Measurements from ENCODE around the gene R3HDM2. TPM values are rescaled to one million over a fixed set of nuclear protein-coding genes. Genes with fewer than 3 reads are reported as not detected.

R3HDM2 gene
- 37.7 TPM for polyA plus RNA-seq (2012; ENCODE audit: insufficient read depth, insufficient read length)

- DNase-seq (ENCODE audit: low read depth, low spot score): peak; percentile 93
Observed at GRCh38 chr12:57430931-57431566, at the start of gene R3HDM2. Gene R3HDM2, minus strand, starts transcription at chr12:57431043. Its CDS starts 120,615 bp downstream, at chr12:57310428.

DNA sequence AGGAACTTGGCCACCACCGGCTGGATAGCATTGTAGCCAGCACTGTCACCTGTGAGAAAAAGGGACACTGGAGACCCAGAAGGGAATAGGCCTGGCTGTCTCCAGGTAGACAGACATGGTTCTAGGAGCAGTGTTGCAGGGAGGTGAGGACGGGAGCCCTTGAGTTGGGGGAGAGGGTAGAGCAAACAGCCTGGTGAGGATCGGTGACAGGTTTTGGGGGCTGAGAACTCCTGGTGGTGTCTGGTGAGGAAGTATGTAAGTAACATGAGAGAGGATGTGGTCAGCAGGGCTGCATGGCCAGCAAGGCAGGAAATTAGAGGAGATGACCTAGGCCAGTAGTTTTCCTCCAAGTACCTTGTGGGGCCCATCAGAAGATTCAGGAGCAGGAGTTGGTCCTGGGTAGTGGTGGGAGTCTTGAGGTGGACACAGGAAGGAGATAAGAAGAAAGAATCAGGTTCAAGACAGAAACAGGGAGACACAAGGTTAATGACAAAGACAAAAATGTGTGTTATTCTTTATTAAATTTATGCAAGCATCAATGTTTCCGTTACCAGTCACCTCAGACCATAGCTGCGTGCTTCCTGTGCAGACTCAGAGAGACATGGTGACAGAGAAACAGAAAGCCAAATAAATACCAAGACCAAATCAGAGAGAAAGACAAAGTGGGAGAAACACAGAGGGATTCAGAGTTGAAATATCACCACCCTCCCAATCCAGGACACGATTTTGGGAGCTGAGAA, 48.7 kb upstream of the R3HDM2 start, which contains the start of gene ARHGAP9:
ARHGAP9 (minus strand) TSS at position 491 of the 740 bp plus-strand sequence; CDS start at position 31, 460 bp downstream.
- no peak for DNase-seq (ENCODE audit: low read depth, low spot score)
- H3K4me3 ChIP-seq (ENCODE audit: low read length): no peak within 1 kb of the TSS

More at GRCh38 chr12:57430931-57431566, at the start of gene R3HDM2:
- peak within 1 kb of the TSS; percentile 86 for H3K4me3 ChIP-seq (ENCODE audit: low read length)

GRCh38 chr12:57479043-57479375, 48.2 kb upstream of the R3HDM2 start:
- DNase-seq (ENCODE audit: low read depth, low spot score): no peak
- H3K4me3 ChIP-seq (ENCODE audit: low read length): no peak overlapping the region

DNA sequence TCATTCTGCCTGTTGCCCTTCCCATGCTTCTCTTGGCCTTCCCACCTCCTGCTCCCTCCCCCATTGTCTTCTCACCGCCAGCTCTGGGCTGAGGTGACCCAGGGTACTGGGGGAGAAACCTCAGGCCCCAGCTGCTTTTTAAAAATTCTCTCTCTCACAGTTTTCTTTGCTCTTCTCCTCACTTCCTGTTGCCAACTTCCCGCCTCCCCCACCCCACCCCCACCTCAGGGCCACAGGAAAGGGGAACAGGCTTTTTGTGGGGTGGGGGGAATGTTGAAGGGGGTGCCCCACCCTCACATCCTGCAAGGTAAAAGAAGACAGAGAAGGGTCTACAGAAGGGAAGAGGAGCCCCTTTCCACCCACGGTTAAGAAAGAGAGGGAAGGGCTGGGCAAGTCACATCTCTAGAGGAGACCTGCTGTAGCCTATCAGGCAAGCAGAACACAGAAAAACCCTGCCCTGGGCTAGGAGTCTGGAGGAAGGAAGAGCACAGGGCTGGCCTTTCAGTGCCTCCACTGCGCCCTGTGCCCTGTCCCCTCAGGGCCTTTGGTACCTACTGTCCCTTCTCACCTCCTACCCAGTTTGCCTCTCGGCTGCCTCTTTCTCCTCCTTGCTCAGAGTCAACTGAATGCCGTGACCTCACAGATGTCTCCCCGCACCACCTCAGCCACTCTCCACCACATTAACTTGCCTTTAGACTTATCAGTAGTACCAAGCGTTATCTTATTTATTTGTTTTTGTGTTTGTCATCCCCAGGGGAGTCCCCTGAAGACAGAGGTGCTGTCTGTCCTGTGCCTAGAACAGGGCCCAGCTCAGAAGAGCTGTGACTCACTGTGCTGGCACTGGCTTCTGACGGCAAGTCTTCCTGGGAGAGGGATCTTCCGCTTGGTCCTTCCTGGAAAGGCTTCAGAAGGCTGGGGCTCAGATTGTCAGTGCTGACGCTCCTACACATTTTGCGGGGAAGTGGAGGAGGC, 47.2 kb upstream of the R3HDM2 start:
- peak overlapping the region; percentile 61 for H3K4me3 ChIP-seq (ENCODE audit: low read length)
- DNase-seq (ENCODE audit: low read depth, low spot score): peak; percentile 60

GRCh38 chr12:57476993-57477709, 46.3 kb upstream of the R3HDM2 start:
- peak overlapping the region; percentile 61 for H3K4me3 ChIP-seq (ENCODE audit: low read length)
- DNase-seq (ENCODE audit: low read depth, low spot score): no peak

GRCh38 chr12:57476162-57476992, 45.5 kb upstream of the R3HDM2 start:
- no peak for DNase-seq (ENCODE audit: low read depth, low spot score)
- peak overlapping the region; percentile 61 for H3K4me3 ChIP-seq (ENCODE audit: low read length)

DNA sequence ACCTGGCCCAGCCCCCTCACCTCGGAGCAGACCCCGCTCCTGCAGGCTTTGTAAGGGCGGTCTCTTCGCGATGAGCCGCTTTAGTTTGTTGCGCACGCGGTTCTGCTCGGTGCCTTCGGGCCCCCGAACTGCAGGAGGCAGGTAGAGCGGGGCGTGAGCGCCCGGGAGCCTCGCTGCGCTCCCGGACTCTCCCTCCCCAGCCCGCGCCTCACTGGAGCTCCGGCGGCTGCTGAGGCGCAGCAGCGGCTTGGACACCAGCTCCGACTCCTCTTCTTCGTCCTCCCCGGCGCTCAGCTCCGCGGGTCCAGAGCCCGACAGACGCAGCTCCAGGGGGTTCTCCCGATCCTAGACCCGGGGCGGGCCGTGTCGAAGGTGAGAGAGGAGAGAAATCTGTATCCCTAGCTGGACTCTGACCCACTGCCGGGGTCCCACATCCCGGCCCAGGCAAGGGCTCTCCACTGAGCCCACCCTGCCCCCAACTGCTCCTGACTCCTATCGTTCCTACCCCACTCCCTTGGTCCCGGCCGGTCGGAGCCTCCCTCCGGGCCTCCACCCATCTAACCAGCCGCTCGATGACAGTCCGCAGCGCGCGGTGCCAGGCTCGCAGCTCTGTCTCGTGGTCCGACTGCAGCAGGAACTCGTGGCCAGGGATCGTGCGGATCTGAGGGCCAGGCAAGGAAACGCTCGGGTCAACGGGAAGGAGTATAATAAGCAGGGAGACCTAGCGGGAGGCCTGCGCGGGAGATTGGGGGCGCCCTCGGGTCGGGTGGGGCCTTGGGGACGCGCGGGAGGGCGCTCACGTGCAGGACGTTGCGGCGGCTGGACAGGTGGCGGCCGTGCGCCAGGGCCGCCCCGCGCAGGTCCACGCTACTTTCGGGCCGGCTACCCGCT, 44.7 kb upstream of the R3HDM2 start:
- no peak overlapping the region for H3K4me3 ChIP-seq (ENCODE audit: low read length)
- DNase-seq (ENCODE audit: low read depth, low spot score): no peak

DNA sequence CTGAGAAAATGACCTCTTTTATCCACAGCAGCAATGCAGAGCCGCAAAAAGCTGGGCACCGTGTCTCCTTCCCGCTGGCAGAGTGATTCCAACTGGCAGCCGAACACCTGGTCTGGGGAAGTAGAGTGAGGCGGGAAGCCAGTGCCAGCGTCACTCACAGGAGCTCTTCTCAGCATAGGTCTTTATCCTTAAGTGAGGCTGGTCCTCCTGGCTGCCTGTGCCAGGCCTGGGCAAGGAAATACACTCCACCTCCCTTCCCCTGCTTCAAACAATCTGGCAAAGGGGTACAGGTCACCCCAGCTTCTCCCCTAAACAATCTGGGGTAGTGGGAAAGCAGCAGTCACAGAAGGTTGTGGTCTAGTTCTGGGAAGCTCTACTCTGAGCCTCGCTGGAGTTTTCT, 44.0 kb upstream of the R3HDM2 start:
- DNase-seq (ENCODE audit: low read depth, low spot score): no peak
- H3K4me3 ChIP-seq (ENCODE audit: low read length): no peak overlapping the region

DNA sequence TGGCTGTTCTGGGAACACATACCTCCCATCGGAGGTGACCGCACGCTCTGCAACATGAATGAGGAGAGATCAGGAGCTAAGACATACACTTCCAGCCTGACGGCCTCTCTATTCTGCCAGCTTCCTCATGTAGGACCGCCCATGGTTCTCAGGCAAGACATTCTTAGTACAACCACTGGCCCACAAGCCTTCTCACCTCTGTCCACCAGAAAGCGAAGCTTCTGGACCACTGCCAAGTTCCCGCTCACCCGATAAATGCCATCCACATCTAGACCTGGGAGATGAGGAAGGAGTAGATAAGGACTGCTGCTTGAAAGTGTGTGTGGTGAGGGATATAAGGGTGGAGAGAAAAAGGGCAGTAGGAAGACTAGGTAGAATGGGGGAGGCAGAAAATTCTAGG, 43.6 kb upstream of the R3HDM2 start:
- DNase-seq (ENCODE audit: low read depth, low spot score): no peak
- H3K4me3 ChIP-seq (ENCODE audit: low read length): no peak overlapping the region

DNA sequence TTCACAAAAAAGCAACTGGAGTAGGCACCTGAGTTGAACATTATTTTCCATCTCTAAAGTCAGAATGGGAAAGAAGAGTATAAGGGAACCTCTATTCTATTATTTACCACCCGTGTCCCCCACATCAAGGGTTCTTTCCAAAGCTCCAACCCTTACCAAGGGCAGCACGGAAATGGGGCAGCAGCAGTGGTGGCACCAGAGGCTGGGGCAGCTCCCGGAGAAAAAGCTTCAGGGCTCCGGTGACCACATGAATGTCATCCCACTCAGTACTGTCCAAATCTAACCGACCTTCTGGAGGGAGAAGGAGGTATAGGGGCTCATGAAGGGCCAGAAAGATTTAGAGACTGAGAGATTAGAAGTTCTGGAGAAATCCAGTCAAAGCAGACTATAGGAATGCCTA, 43.0 kb upstream of the R3HDM2 start:
- H3K4me3 ChIP-seq (ENCODE audit: low read length): no peak overlapping the region
- DNase-seq (ENCODE audit: low read depth, low spot score): no peak

- no peak for DNase-seq (ENCODE audit: low read depth, low spot score)
- H3K4me3 ChIP-seq (ENCODE audit: low read length): no peak overlapping the region
Observed at GRCh38 chr12:57473392-57473791, 42.5 kb upstream of the R3HDM2 start.

DNA sequence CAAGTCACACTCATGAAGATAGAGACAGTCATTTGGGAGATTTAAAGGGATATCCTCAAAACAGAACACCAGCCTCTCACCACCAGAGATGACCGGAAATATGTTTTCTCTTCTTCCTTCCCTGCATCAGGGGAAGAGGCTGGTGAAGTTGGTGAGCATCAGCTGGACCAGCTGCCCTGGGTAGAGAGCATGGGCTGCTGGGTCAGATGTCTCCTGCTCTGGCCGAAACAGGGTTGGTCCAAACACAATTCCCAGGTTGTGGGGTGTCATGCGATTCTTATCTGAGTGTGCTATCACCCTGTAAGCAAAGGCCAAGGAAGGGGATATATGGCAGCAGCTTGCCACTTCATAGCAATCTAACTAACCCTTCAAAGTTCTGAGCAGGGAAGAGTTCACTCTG, 41.5 kb upstream of the R3HDM2 start:
- H3K4me3 ChIP-seq (ENCODE audit: low read length): no peak overlapping the region
- DNase-seq (ENCODE audit: low read depth, low spot score): no peak

- no peak overlapping the region for H3K4me3 ChIP-seq (ENCODE audit: low read length)
- DNase-seq (ENCODE audit: low read depth, low spot score): no peak
Observed at GRCh38 chr12:57471661-57472060, 40.8 kb upstream of the R3HDM2 start.

DNA sequence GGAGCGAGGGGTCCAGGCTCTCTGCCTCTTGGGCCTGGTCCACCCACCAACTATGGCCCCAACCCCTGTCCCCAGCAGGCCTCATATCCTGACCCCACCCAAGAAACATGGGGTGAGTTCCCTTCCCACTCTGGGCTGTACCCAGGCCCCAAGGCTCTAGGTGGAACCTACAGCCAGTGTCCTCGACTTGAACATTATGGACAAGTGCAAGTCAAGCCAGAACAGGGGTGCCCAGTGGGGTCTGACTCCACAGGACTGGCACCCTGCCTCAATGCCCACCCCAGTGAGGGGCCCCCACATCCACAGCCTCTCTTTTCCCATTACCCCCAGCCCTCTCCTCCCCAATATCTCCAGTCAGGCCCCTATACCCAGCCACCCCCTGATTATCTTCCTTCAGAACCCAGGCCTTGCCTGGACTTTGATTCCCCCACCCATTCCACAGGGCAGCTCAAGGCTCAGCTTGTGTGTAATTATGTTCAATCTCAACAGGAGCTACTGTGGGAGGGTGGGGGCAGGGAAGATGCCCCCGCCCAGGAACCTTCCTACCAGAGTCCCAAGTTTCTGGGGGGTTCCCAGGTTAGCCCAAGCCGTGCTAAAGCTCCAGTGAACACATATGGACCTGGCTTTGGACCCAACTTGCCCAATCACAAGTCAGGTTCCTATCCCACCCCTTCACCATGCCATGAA, 40.3 kb upstream of the R3HDM2 start:
- DNase-seq (ENCODE audit: low read depth, low spot score): no peak

DNA sequence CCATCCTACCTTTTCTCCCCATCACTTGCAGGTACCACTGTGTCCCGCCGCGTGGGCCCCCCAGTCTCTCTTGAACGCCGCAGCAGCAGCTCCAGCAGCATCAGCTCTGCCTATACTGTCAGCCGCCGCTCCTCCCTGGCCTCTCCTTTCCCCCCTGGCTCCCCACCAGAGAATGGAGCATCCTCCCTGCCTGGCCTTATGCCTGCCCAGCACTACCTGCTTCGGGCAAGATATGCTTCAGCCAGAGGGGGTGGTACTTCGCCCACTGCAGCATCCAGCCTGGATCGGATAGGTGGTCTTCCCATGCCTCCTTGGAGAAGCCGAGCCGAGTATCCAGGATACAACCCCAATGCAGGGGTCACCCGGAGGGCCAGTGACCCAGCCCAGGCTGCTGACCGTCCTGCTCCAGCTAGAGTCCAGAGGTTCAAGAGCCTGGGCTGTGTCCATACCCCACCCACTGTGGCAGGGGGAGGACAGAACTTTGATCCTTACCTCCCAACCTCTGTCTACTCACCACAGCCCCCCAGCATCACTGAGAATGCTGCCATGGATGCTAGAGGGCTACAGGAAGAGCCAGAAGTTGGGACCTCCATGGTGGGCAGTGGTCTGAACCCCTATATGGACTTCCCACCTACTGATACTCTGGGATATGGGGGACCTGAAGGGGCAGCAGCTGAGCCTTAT, 39.6 kb upstream of the R3HDM2 start:
- no peak overlapping the region for H3K4me3 ChIP-seq (ENCODE audit: low read length)
- no peak for DNase-seq (ENCODE audit: low read depth, low spot score)

More for the DNA sequence above, 40.3 kb upstream of the R3HDM2 start:
- H3K4me3 ChIP-seq (ENCODE audit: low read length): no peak overlapping the region
